ENCODE measurements around the gene ADAP1. TPM values are rescaled to one million over a fixed set of nuclear protein-coding genes. Genes with fewer than 3 reads are reported as not detected.

Gene ADAP1
- total RNA-seq, 1 experiment from 2014 or later: 34.0 TPM

GRCh38 chr7:986766-987751, 32.6 kb upstream of the ADAP1 start:
- H3K27me3 ChIP-seq (ENCODE audit: insufficient read depth, low read length): no peaks in the 10 kb centered on the region
- H3K4me1 ChIP-seq (ENCODE audit: control insufficient read depth in 1 of 2, insufficient read depth in 2 of 2, low read length in 2 of 2): peaks cover 2 to 15% of the 10 kb centered on the region in 2 experiments; a peak in 1 of 4 replicates
- H3K27ac ChIP-seq (ENCODE audit: low read depth, low read length): no peak overlapping the region; the same call in 1 of the 2 replicates
- no TSS peak for BruUV-seq (replicated peaks)
- TF ChIP-seq ZFX (IDR thresholded peaks at IDR 0.05) (no peak), SRF (IDR thresholded peaks at IDR 0.05; ENCODE audit: low read depth) (no peak), EZH2 (IDR thresholded peaks at IDR 0.05) (no peak), POLR2A (IDR thresholded peaks at IDR 0.05; ENCODE audit: borderline replicate concordance, extremely low read depth, insufficient read depth, insufficient read length) (no peak), YY1 (IDR thresholded peaks at IDR 0.05; ENCODE audit: extremely low read depth, insufficient replicate concordance, low read depth, low read length) (no peak), ZNF274 (IDR thresholded peaks at IDR 0.05; ENCODE audit: low read depth, low read length) (no peak), RAD21 (IDR thresholded peaks at IDR 0.05; ENCODE audit: low read depth) (no peak)
- no peaks in the 10 kb centered on the region for H4K20me1 ChIP-seq (ENCODE audit: insufficient read depth)
- no peaks in the 10 kb centered on the region for H3K9me2 ChIP-seq (ENCODE audit: insufficient read depth)
- no peak overlapping the region for H3K9ac ChIP-seq (ENCODE audit: low read length)
- H2AFZ ChIP-seq (ENCODE audit: low read depth, low read length, poor library complexity, severe bottlenecking): no peak overlapping the region
- no peaks in the 10 kb centered on the region for H3K9me3 ChIP-seq (ENCODE audit: control insufficient read depth in 1 of 2, insufficient read depth in 1 of 2, low read depth in 1 of 2, low read length in 2 of 2)
- H3K4me2 ChIP-seq (ENCODE audit: low read length): no peak overlapping the region
- ATAC-seq (no peak), DNase-seq (ENCODE audit: low read depth, low spot score) (no peak)
- H3K79me2 ChIP-seq (ENCODE audit: insufficient read depth, low read length): no peaks in the 10 kb centered on the region
- H3K4me3 ChIP-seq (replicated peaks in 1 of 2; ENCODE audit: low read depth in 1 of 2, low read length in 2 of 2): no peak overlapping the region
- CTCF ChIA-PET: no interaction called here
- H3K36me3 ChIP-seq (ENCODE audit: control insufficient read depth in 1 of 2, insufficient read depth in 2 of 2, low read length in 2 of 2): no peaks in the 10 kb centered on the region
- intact Hi-C loops (cut with micrococcal nuclease): no loop called here
- POLR2A ChIA-PET: no interaction called here
- RAD21 ChIA-PET (ENCODE audit: low non-redundant PET in 1 of 2, low total read pairs in 2 of 2, uncharacterized antibody in 2 of 2, unreplicated experiment in 2 of 2): no interaction called here

GRCh38 chr7:985915-986741, 31.6 kb upstream of the ADAP1 start:
- no peaks in the 10 kb centered on the region for H3K27me3 ChIP-seq (ENCODE audit: insufficient read depth, low read length)
- no peaks in the 10 kb centered on the region for H3K79me2 ChIP-seq (ENCODE audit: insufficient read depth, low read length)
- H3K9me2 ChIP-seq (ENCODE audit: insufficient read depth): no peaks in the 10 kb centered on the region
- CTCF ChIA-PET: no interaction called here
- no peak for ATAC-seq
- no peak overlapping the region for H2AFZ ChIP-seq (ENCODE audit: low read depth, low read length, poor library complexity, severe bottlenecking)
- DNase-seq (ENCODE audit: low read depth, low spot score): no peak
- no peak overlapping the region for H3K27ac ChIP-seq (ENCODE audit: low read depth, low read length)
- no peaks in the 10 kb centered on the region for H4K20me1 ChIP-seq (ENCODE audit: insufficient read depth)
- RAD21 ChIA-PET (ENCODE audit: low non-redundant PET in 1 of 2, low total read pairs in 2 of 2, uncharacterized antibody in 2 of 2, unreplicated experiment in 2 of 2): no interaction called here
- H3K9me3 ChIP-seq (ENCODE audit: control insufficient read depth in 1 of 2, insufficient read depth in 1 of 2, low read depth in 1 of 2, low read length in 2 of 2): no peaks in the 10 kb centered on the region
- no peak overlapping the region for H3K4me3 ChIP-seq (replicated peaks in 1 of 2; ENCODE audit: low read depth in 1 of 2, low read length in 2 of 2)
- intact Hi-C loops (cut with micrococcal nuclease): no loop called here
- POLR2A ChIA-PET: no interaction called here
- H3K36me3 ChIP-seq (ENCODE audit: control insufficient read depth in 1 of 2, insufficient read depth in 2 of 2, low read length in 2 of 2): no peaks in the 10 kb centered on the region
- H3K4me2 ChIP-seq (ENCODE audit: low read length): no peak overlapping the region
- H3K4me1 ChIP-seq (ENCODE audit: control insufficient read depth in 1 of 2, insufficient read depth in 2 of 2, low read length in 2 of 2): peaks cover 2 to 15% of the 10 kb centered on the region in 2 experiments; a peak in 1 of 4 replicates
- no peak overlapping the region for H3K9ac ChIP-seq (ENCODE audit: low read length)
- no TSS peak for BruUV-seq (replicated peaks)
- TF ChIP-seq, protein P1, sequence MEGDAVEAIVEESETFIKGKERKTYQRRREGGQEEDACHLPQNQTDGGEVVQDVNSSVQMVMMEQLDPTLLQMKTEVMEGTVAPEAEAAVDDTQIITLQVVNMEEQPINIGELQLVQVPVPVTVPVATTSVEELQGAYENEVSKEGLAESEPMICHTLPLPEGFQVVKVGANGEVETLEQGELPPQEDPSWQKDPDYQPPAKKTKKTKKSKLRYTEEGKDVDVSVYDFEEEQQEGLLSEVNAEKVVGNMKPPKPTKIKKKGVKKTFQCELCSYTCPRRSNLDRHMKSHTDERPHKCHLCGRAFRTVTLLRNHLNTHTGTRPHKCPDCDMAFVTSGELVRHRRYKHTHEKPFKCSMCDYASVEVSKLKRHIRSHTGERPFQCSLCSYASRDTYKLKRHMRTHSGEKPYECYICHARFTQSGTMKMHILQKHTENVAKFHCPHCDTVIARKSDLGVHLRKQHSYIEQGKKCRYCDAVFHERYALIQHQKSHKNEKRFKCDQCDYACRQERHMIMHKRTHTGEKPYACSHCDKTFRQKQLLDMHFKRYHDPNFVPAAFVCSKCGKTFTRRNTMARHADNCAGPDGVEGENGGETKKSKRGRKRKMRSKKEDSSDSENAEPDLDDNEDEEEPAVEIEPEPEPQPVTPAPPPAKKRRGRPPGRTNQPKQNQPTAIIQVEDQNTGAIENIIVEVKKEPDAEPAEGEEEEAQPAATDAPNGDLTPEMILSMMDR (IDR thresholded peaks at IDR 0.05 in 2 of 3, conservative IDR thresholded peaks at IDR 0.05 in 1 of 3; ENCODE audit: borderline replicate concordance in 1 of 3, insufficient read depth in 1 of 3, low read depth in 2 of 3, low read length in 2 of 3): no peak
- TF ChIP-seq SIN3A (IDR thresholded peaks at IDR 0.05; ENCODE audit: low read depth) (no peak), RAD21 (IDR thresholded peaks at IDR 0.05; ENCODE audit: low read depth) (no peak), POLR2AphosphoS5 (IDR thresholded peaks at IDR 0.05; ENCODE audit: low read depth, low read length) (no peak), TCF7L2 (IDR thresholded peaks at IDR 0.05; ENCODE audit: borderline replicate concordance, extremely low read depth, insufficient read depth, insufficient read length) (no peak), ZNF274 (IDR thresholded peaks at IDR 0.05; ENCODE audit: low read depth, low read length) (no peak), ELF1 (IDR thresholded peaks at IDR 0.05; ENCODE audit: borderline replicate concordance, low read depth) (no peak), MAX (IDR thresholded peaks at IDR 0.05) (no peak), CEBPB (IDR thresholded peaks at IDR 0.05; ENCODE audit: low read depth) (no peak), JUND (IDR thresholded peaks at IDR 0.05) (no peak), ZFX (IDR thresholded peaks at IDR 0.05) (no peak), SRF (IDR thresholded peaks at IDR 0.05; ENCODE audit: low read depth) (no peak), ATF3 (IDR thresholded peaks at IDR 0.05) (no peak), POLR2A (IDR thresholded peaks at IDR 0.05; ENCODE audit: borderline replicate concordance, extremely low read depth, insufficient read depth, insufficient read length) (no peak)
